Kidney (tissue), 22 donors: ENCODE data around the gene SNW1. TPM values are rescaled to one million over a fixed set of nuclear protein-coding genes. Genes with fewer than 3 reads are reported as not detected.

Experiments used
- DNase-seq, 5 donors: peaks; one replicate each; pipeline ENCODE4 v3.0.0-alpha.2; 2013 to 2020
- FAIRE-seq: peaks from 2 replicates; lab custom pipeline; 2012; peaks lifted over from hg19 to GRCh38; lab: Jason Lieb, UNC
- H3K27ac ChIP-seq, 2 donors: one replicate each; pipeline ENCODE4 v1.7.0; 2013; ENCODE audit warnings: low read depth in 2 of 2, low read length in 2 of 2, inconsistent platforms in 1 of 2
- H3K27me3 ChIP-seq: one replicate; pipeline ENCODE4 v1.7.1; 2013; ENCODE audit warnings: low read length, inconsistent platforms; ENCODE audit not compliant: control insufficient read depth, insufficient read depth
- H3K36me3 ChIP-seq, 3 donors: one replicate each; pipeline versions ENCODE4 v1.7.0 to v1.7.1; 2013; ENCODE audit warnings: low read length in 3 of 3, control low read depth in 1 of 3, inconsistent platforms in 1 of 3; ENCODE audit not compliant: insufficient read depth in 3 of 3, control insufficient read depth in 2 of 3
- H3K4me1 ChIP-seq, 3 donors: one replicate each; pipeline versions ENCODE4 v1.7.0 to v1.7.1; 2013; ENCODE audit warnings: low read length in 3 of 3, inconsistent platforms in 1 of 3, low read depth in 1 of 3; ENCODE audit not compliant: control insufficient read depth in 2 of 3, insufficient read depth in 2 of 3
- H3K4me3 ChIP-seq, 3 donors: one replicate each; pipeline versions ENCODE4 v1.7.0 to v1.8.1; 2013; ENCODE audit warnings: low read length in 3 of 3, control low read depth in 1 of 3, inconsistent platforms in 1 of 3
- H3K9ac ChIP-seq, 3 donors: one replicate each; pipeline versions ENCODE4 v1.7.0 to v1.7.1; 2013; ENCODE audit warnings: low read length in 3 of 3, control low read depth in 1 of 3, inconsistent platforms in 1 of 3
- H3K9me3 ChIP-seq, 3 donors: one replicate each; pipeline versions ENCODE4 v1.7.0 to v1.7.1; 2013; ENCODE audit warnings: low read length in 3 of 3, control low read depth in 1 of 3, inconsistent platforms in 1 of 3; ENCODE audit not compliant: control insufficient read depth in 2 of 3, insufficient read depth in 1 of 3
- CTCF ChIP-seq: IDR thresholded peaks from 3 replicates; pipeline ENCODE4 v1.5.1; 2012; ENCODE audit warnings: mild to moderate bottlenecking, moderate library complexity, borderline replicate concordance; ENCODE audit not compliant: insufficient read depth; ENCODE audit errors: extremely low read depth
- intact Hi-C: fragments of 100-400 bp; cut with DNase I; formaldehyde crosslinking; loops from one replicate; pipeline ENCODE4 v1.11.1; 2022
- long read RNA-seq, 10 donors: library from polyadenylated mRNA in 1 of 10; unstranded in 1 of 10; transcript quantifications; one replicate each; pipeline ENCODE4 v2.0.0 and lab custom pipeline, GENCODE V29; 2021 to 2026
- polyA plus RNA-seq: library from polyadenylated mRNA; stranded (reverse); fragments of 350-450 nt; fragmentation: Illumina TruSeq; extraction: RNeasy Lipid Tissue Mini Kit (QIAGEN cat#74804); gene quantifications from one replicate; pipeline ENCODE4 v1.2.3, GENCODE V29; 2014; ENCODE audit warnings: low read depth, low replicate concordance; ENCODE audit not compliant: insufficient read depth
- total RNA-seq: library from RNA; stranded (reverse); fragmentation: NEBNext Ultra II Directional; extraction: Animal tissue kit (Norgen Biotek cat#: 25700); gene quantifications from one replicate; pipeline ENCODE4 v1.2.1, GENCODE V29; 2021
- donor health status: control.
- donor health status: control.
- donor health status: control.
- donor health status: control.
- donor health status: control.
- donor health status: DM: yes; HTN: yes; CAD: no.
- donor health status: Normal renal cell carcinoma (clear cell type).

The SNW1 gene
- total RNA-seq (63.9 TPM), polyA plus RNA-seq (37.8 TPM)
- long read RNA-seq, donor 1, partial matches to known transcripts, result 16 of 20 reads
- long read RNA-seq, donor 1, other reads (novel, unspliced or antisense), result 0 of 20 reads
- long read RNA-seq, donor 2, transcript SNW1-201 (14 exons, 2,163 nt), result major isoform, 6 of 16 reads
- long read RNA-seq, donor 2, partial matches to known transcripts, result 8 of 16 reads
- long read RNA-seq, donor 2, other reads (novel, unspliced or antisense), result 0 of 16 reads
- long read RNA-seq, donor 3, transcript SNW1-201 (14 exons, 2,163 nt), result major isoform, 16 of 49 reads
- long read RNA-seq, donor 3, partial matches to known transcripts, result 29 of 49 reads
- long read RNA-seq, donor 3, other reads (novel, unspliced or antisense), result 0 of 49 reads
- long read RNA-seq, donor 4, transcript SNW1-201 (14 exons, 2,163 nt), result major isoform, 15 of 17 reads
- long read RNA-seq, donor 4, partial matches to known transcripts, result 0 of 17 reads
- long read RNA-seq, donor 4, other reads (novel, unspliced or antisense), result 0 of 17 reads
- long read RNA-seq, donor 5, result 0 reads
- long read RNA-seq, donor 6, transcript SNW1-201 (14 exons, 2,163 nt), result major isoform, 8 of 62 reads
- long read RNA-seq, donor 6, transcript SNW1-205 (13 exons, 1,855 nt), result minor isoform, 6 of 62 reads
- long read RNA-seq, donor 6, partial matches to known transcripts, result 47 of 62 reads
- long read RNA-seq, donor 6, other reads (novel, unspliced or antisense), result 0 of 62 reads
- long read RNA-seq, donor 7, transcript SNW1-201 (14 exons, 2,163 nt), result major isoform, 21 of 37 reads
- long read RNA-seq, donor 7, partial matches to known transcripts, result 9 of 37 reads
- long read RNA-seq, donor 7, other reads (novel, unspliced or antisense), result 7 of 37 reads
- long read RNA-seq, donor 8, partial matches to known transcripts, result 15 of 19 reads
- long read RNA-seq, donor 8, other reads (novel, unspliced or antisense), result 0 of 19 reads
- long read RNA-seq, donor 9, partial matches to known transcripts, result 8 of 13 reads
- long read RNA-seq, donor 9, other reads (novel, unspliced or antisense), result 0 of 13 reads
- long read RNA-seq, donor 10, transcript SNW1-201 (14 exons, 2,163 nt), result major isoform, 5 of 18 reads
- long read RNA-seq, donor 10, partial matches to known transcripts, result 10 of 18 reads
- long read RNA-seq, donor 10, other reads (novel, unspliced or antisense), result 0 of 18 reads

- Histone ChIP-seq H3K4me3 (peak within 1 kb of the TSS; percentile 91 to 98 (median 93)), H3K4me1 (peaks cover 0 to 9% (median 7%) of the 10 kb centered on the region in 3 donors), H3K27ac (peak within 1 kb of the TSS; percentile 86 to 90), H3K27me3 (no peaks in the 10 kb centered on the region), H3K36me3 (peaks cover 0 to 4% (median 0%) of the 10 kb centered on the region in 3 donors), H3K9me3 (no peaks in the 10 kb centered on the region), H3K9ac (peak within 1 kb of the TSS; percentile 91 to 96 (median 92))
- TF ChIP-seq CTCF, result no peak
- no peak for FAIRE-seq
- intact Hi-C loops, result no loop called here
- DNase-seq, result peak; percentile 93 to 98 (median 97)
Measured at GRCh38 chr14:77760381-77761204, at the start of gene SNW1. SNW1 (minus strand) TSS chr14:77761156; CDS start chr14:77761127, 29 bp downstream.

- FAIRE-seq, result no peak
- DNase-seq, result no peak
- H3K4me3 ChIP-seq, result no peak overlapping the region
- no peak overlapping the region for H3K9ac ChIP-seq
- no peaks in the 10 kb centered on the region for H3K9me3 ChIP-seq
- no peaks in the 10 kb centered on the region for H3K4me1 ChIP-seq
- H3K36me3 ChIP-seq, result no peaks in the 10 kb centered on the region
- H3K27me3 ChIP-seq, result no peaks in the 10 kb centered on the region
- no peak overlapping the region for H3K27ac ChIP-seq
- intact Hi-C loops, result no loop called here
- no peak for TF ChIP-seq CTCF
Measured at GRCh38 chr14:77809011-77809410, 48.1 kb upstream of the SNW1 start.

GRCh38 chr14:77808250-77808649, 47.3 kb upstream of the SNW1 start:
- H3K27ac ChIP-seq, result no peak overlapping the region
- no peaks in the 10 kb centered on the region for H3K36me3 ChIP-seq
- H3K9me3 ChIP-seq, result no peaks in the 10 kb centered on the region
- H3K4me3 ChIP-seq, result no peak overlapping the region
- TF ChIP-seq CTCF, result no peak
- H3K27me3 ChIP-seq, result no peaks in the 10 kb centered on the region
- DNase-seq (no peak), FAIRE-seq (no peak)
- no peaks in the 10 kb centered on the region for H3K4me1 ChIP-seq
- intact Hi-C loops, result no loop called here
- H3K9ac ChIP-seq, result no peak overlapping the region
